ENCODE results near the gene CACNA1G.

- TF ChIP-seq GATA2 (IDR thresholded peaks at IDR 0.05; ENCODE audit: low read depth, low read length): no peak
- TF ChIP-seq GATA3 (IDR thresholded peaks at IDR 0.05; ENCODE audit: low read depth, low read length): no peak
Observed at GRCh38 chr17:50551433-50551815, 9.1 kb upstream of the CACNA1G start.

Measured in SH-SY5Y (cell line).